A549 (cell line): ENCODE results near the gene KRTAP5-4. TPM values are rescaled to one million over a fixed set of nuclear protein-coding genes. Genes with fewer than 3 reads are reported as not detected.

ENCODE experiments used
- ATAC-seq, 2 experiments: fragments of 200-7000 bp in 1 of 2; fragments of >200 bp in 1 of 2; cut with Nextera tagmentation in 1 of 2; cut with Tn5 transposase in 1 of 2; 3 replicates each; pipeline versions ENCODE4 v1.8.0 to v1.9.1; 2018 to 2020; ENCODE audit warnings: mild to moderate bottlenecking in 1 of 2, moderate library complexity in 1 of 2
- CTCF ChIA-PET: fragments of 300-600 bp; sonication (Branson Sonifier 250); formaldehyde crosslinking; extraction: SDS; loops from one replicate; lab custom pipeline; 2021; ENCODE audit warnings: antibody characterized with exemption, inconsistent platforms; lab: Yijun Ruan, JAX
- POLR2A ChIA-PET: fragments of 350-600 bp; formaldehyde crosslinking; extraction: SDS; loops from one replicate; lab custom pipeline; 2021; ENCODE audit warnings: antibody characterized with exemption, inconsistent platforms; lab: Yijun Ruan, JAX
- DNase-seq, 2 experiments: peaks; one replicate each; pipeline versions ENCODE4 v3.0.0 to v3.0.0-alpha.2; 2011 to 2016; ENCODE audit warnings: low read depth in 1 of 2, low spot score in 1 of 2
- FAIRE-seq: peaks from 2 replicates; lab custom pipeline; 2011; peaks lifted over from hg19 to GRCh38; lab: Jason Lieb, UNC
- H3K27ac ChIP-seq, 2 experiments: fragments of >200 bp; sonication (Bioruptor Twin); formaldehyde crosslinking; 3 replicates each; pipeline ENCODE4 v1.5.1; 2016 to 2017
- H3K4me1 ChIP-seq: fragments of >200 bp; sonication (Bioruptor Twin); formaldehyde crosslinking; 3 replicates; pipeline ENCODE4 v1.6.1; 2016
- H3K4me2 ChIP-seq: fragments of >200 bp; sonication (Bioruptor Twin); formaldehyde crosslinking; 3 replicates; pipeline ENCODE4 v1.6.1; 2016
- H3K4me3 ChIP-seq: fragments of >200 bp; sonication (Bioruptor Twin); formaldehyde crosslinking; 3 replicates; pipeline ENCODE4 v1.5.1; 2016
- H3K9me3 ChIP-seq: fragments of >200 bp; sonication (Bioruptor Twin); formaldehyde crosslinking; 3 replicates; pipeline ENCODE4 v1.6.1; 2016
- BCL3 ChIP-seq: fragments of >200 bp; sonication (Bioruptor Twin); formaldehyde crosslinking; IDR thresholded peaks from 3 replicates; pipeline ENCODE4 v1.6.1; 2016
- CBX2 ChIP-seq: fragments of 200-600 bp; sonication (generic); IDR thresholded peaks from 2 replicates; pipeline ENCODE4 v1.6.1; 2016; ENCODE audit warnings: low read depth, mild to moderate bottlenecking, borderline replicate concordance
- CEBPB ChIP-seq, 2 experiments: fragments of >200 bp in 1 of 2; sonication (Bioruptor Twin) in 1 of 2; formaldehyde crosslinking in 1 of 2; IDR thresholded peaks; 2 replicates each; pipeline ENCODE4 v1.6.1; 2012 to 2016
- CHD2 ChIP-seq: fragments of 150-350 bp; IDR thresholded peaks from 2 replicates; pipeline ENCODE4 v1.6.1; 2014; ENCODE audit warnings: low read length; ENCODE audit not compliant: partially characterized antibody
- CHD4 ChIP-seq: fragments of 200-600 bp; sonication (generic); IDR thresholded peaks from 2 replicates; pipeline ENCODE4 v1.6.1; 2016; ENCODE audit warnings: antibody characterized with exemption, mild to moderate bottlenecking, borderline replicate concordance
- CTCF ChIP-seq: fragments of >200 bp; sonication (Bioruptor Twin); formaldehyde crosslinking; IDR thresholded peaks from 3 replicates; pipeline ENCODE4 v1.5.1; 2016
- EHF ChIP-seq: fragments of 250-450 bp; sonication (Bioruptor Pico); IDR thresholded peaks from 2 replicates; pipeline ENCODE4 v1.5.0; 2020; ENCODE audit warnings: mild to moderate bottlenecking
- EHMT2 ChIP-seq: fragments of 200-600 bp; sonication (generic); IDR thresholded peaks from 2 replicates; pipeline ENCODE4 v1.6.1; 2016; ENCODE audit warnings: antibody characterized with exemption, low read depth, mild to moderate bottlenecking, moderate library complexity
- EP300 ChIP-seq, 2 experiments: fragments of >200 bp; sonication (Bioruptor Twin); formaldehyde crosslinking; IDR thresholded peaks; 2 replicates in 1 of 2; 3 replicates in 1 of 2; pipeline ENCODE4 v1.6.1; 2016 to 2017
- FOSL2 ChIP-seq, 2 experiments: fragments of 450-650 bp in 1 of 2; fragments of >200 bp in 1 of 2; sonication (Bioruptor Twin) in 1 of 2; formaldehyde crosslinking; IDR thresholded peaks; 2 replicates each; pipeline versions ENCODE4 v1.5.0 to v1.6.1; 2016 to 2020; ENCODE audit warnings: mild to moderate bottlenecking in 1 of 2, moderate library complexity in 1 of 2
- HES2 ChIP-seq: fragments of >200 bp; sonication (Bioruptor Twin); formaldehyde crosslinking; IDR thresholded peaks from 2 replicates; pipeline ENCODE4 v1.6.1; 2016
- HMGXB4 ChIP-seq: fragments of 250-450 bp; sonication (Bioruptor Pico); IDR thresholded peaks from 2 replicates; pipeline ENCODE4 v1.5.0; 2021; ENCODE audit warnings: mild to moderate bottlenecking, moderate library complexity, borderline replicate concordance
- HOXB13 ChIP-seq: fragments of 250-450 bp; sonication (Bioruptor Pico); IDR thresholded peaks from 2 replicates; pipeline ENCODE4 v1.5.0; 2020; ENCODE audit warnings: low read depth, mild to moderate bottlenecking, moderate library complexity
- KDM5A ChIP-seq: fragments of 200-600 bp; sonication (generic); IDR thresholded peaks from 2 replicates; pipeline ENCODE4 v1.6.1; 2016; ENCODE audit warnings: antibody characterized with exemption, mild to moderate bottlenecking
- PHF8 ChIP-seq: fragments of 200-600 bp; sonication (generic); IDR thresholded peaks from 2 replicates; pipeline ENCODE4 v1.6.1; 2016; ENCODE audit warnings: low read depth, mild to moderate bottlenecking, antibody characterized with exemption, moderate library complexity, borderline replicate concordance
- POLR2AphosphoS2 ChIP-seq: conservative IDR thresholded peaks from 2 replicates; pipeline ENCODE4 v1.6.1; 2012; ENCODE audit warnings: low read length, improper control_type of control experiment, inconsistent platforms
- RARB ChIP-seq: fragments of 250-450 bp; sonication (Bioruptor Pico); IDR thresholded peaks from 2 replicates; pipeline ENCODE4 v1.8.0; 2021; ENCODE audit warnings: mild to moderate bottlenecking, moderate library complexity
- REST ChIP-seq: fragments of 200-600 bp; sonication (generic); IDR thresholded peaks from 2 replicates; pipeline ENCODE4 v1.6.1; 2016; ENCODE audit warnings: antibody characterized with exemption, mild to moderate bottlenecking, moderate library complexity
- RFX5 ChIP-seq: fragments of 450-650 bp; IDR thresholded peaks from 2 replicates; pipeline ENCODE4 v1.7.1; 2014; ENCODE audit warnings: antibody characterized with exemption, mild to moderate bottlenecking, moderate library complexity
- RNF2 ChIP-seq: fragments of 200-600 bp; sonication (generic); IDR thresholded peaks from 2 replicates; pipeline ENCODE4 v1.6.1; 2016; ENCODE audit warnings: low read depth, mild to moderate bottlenecking, antibody characterized with exemption, moderate library complexity, borderline replicate concordance
- TFCP2L1 ChIP-seq: fragments of 250-450 bp; sonication (Bioruptor Pico); IDR thresholded peaks from 2 replicates; pipeline ENCODE4 v1.5.0; 2021; ENCODE audit warnings: mild to moderate bottlenecking
- ZSCAN20 ChIP-seq: fragments of 250-450 bp; sonication (Bioruptor Pico); IDR thresholded peaks from 2 replicates; pipeline ENCODE4 v1.8.0; 2022; ENCODE audit warnings: mild to moderate bottlenecking, moderate library complexity
- WGBS: methylation state at CpG from one replicate; pipeline ENCODE4 v1.1.6; 2017; ENCODE audit errors: missing lambda C conversion rate; 5-methylcytosine and 5-hydroxymethylcytosine counted together
- polyA plus RNA-seq, 4 experiments: library from polyadenylated mRNA; depleted of rRNA in 3 of 4; stranded (reverse); fragments of >200 nt; fragmentation: RNase III in 1 of 4; extraction: RNeasy Plus Mini Kit Qiagen cat#74134 plus additional on column Dnase treatment in 1 of 4; gene quantifications; 2 replicates in 3 of 4; 3 replicates in 1 of 4; pipeline ENCODE4 v1.2.3, GENCODE V29; 2011 to 2017
- TF ChIP-seq, protein P1 (sequence below): fragments of 150-350 bp; IDR thresholded peaks from 2 replicates; pipeline ENCODE4 v1.6.1; 2014; ENCODE audit warnings: low read depth, mild to moderate bottlenecking, low read length

Gene KRTAP5-4
- polyA plus RNA-seq, 2 of the 4 experiments (the other 2 are of a cell fraction) = not detected

DNA sequence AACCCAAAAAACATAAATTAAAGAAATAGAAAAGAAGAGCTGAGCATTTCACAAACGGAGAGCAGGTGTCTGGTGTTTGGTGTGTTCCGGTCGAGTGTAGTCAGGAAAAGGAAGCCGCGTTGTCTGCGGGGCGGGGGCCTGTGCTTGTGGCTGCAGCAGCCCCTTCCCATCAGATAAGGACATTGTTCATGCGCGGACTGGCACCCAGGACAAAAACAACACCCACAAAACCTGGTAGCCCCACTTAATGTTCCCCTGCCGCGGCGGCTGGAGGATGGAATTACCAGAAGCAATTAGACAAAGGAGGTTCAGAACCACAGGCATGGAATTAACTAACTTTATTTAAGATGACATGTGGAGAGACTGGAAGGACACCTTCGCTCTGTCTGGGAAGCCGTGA, 37.6 kb upstream of the KRTAP5-4 start (continued):
- no peak for TF ChIP-seq REST

- TF ChIP-seq KDM5A (no peak), RFX5 (no peak), HMGXB4 (CRISPR knock-in tag) (no peak), PHF8 (no peak), TFCP2L1 (no peak), HOXB13 (CRISPR knock-in tag) (no peak), EP300 (IDR thresholded peaks at IDR 0.05) (no peak), EHF (CRISPR knock-in tag) (no peak), RNF2 (no peak), EHMT2 (no peak), CHD2 (no peak), BCL3 (no peak), POLR2AphosphoS2 (no peak)
- TF ChIP-seq, protein P1, sequence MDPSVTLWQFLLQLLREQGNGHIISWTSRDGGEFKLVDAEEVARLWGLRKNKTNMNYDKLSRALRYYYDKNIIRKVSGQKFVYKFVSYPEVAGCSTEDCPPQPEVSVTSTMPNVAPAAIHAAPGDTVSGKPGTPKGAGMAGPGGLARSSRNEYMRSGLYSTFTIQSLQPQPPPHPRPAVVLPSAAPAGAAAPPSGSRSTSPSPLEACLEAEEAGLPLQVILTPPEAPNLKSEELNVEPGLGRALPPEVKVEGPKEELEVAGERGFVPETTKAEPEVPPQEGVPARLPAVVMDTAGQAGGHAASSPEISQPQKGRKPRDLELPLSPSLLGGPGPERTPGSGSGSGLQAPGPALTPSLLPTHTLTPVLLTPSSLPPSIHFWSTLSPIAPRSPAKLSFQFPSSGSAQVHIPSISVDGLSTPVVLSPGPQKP = no peak
- WGBS = 50% methylated on average over 7 of the region's 7 CpGs
- no peak overlapping the region for H3K27ac ChIP-seq
- no peak for FAIRE-seq
- no peak for DNase-seq
- no peak for ATAC-seq
- H3K4me1 ChIP-seq = no peaks in the 10 kb centered on the region; the same call in 2 of the 3 replicates
- CTCF ChIA-PET = interaction anchor here (4.5 to 12.2 kb wide), 4 partner anchors 17 to 497 kb away, joined by 57 to 350 read pairs (median 128); partner anchors contain the start of genes INS and SYT8
- H3K4me3 ChIP-seq = no peak overlapping the region
- no peaks in the 10 kb centered on the region for H3K9me3 ChIP-seq
- POLR2A ChIA-PET = no interaction called here
- H3K4me2 ChIP-seq = no peak overlapping the region
Observed at GRCh38 chr11:1656670-1657069, 34.7 kb upstream of the KRTAP5-4 start.

- H3K27ac ChIP-seq = no peak overlapping the region
- no peak for FAIRE-seq
- WGBS = 49% methylated on average over 6 of the region's 9 CpGs
- ChIA-PET POLR2A (no interaction called here), CTCF (interaction anchor here (4.5 to 12.2 kb wide), 4 partner anchors 17 to 498 kb away, joined by 57 to 350 read pairs (median 128); partner anchors contain the start of genes INS and SYT8)
- H3K4me1 ChIP-seq = no peaks in the 10 kb centered on the region; the same call in 2 of the 3 replicates
- no peaks in the 10 kb centered on the region for H3K9me3 ChIP-seq
- DNase-seq = no peak
- no peak overlapping the region for H3K4me3 ChIP-seq
- ATAC-seq = no peak
- no peak overlapping the region for H3K4me2 ChIP-seq
- TF ChIP-seq CEBPB (IDR thresholded peaks at IDR 0.05) = no peak
- TF ChIP-seq, protein P1 = no peak
- TF ChIP-seq CBX2 = no peak
- TF ChIP-seq CTCF = no peak
- TF ChIP-seq RARB (CRISPR knock-in tag) = no peak
- TF ChIP-seq FOSL2 (IDR thresholded peaks at IDR 0.05) = no peak
- no peak for TF ChIP-seq FOSL2 (CRISPR knock-in tag; IDR thresholded peaks at IDR 0.05)
- TF ChIP-seq ZSCAN20 = no peak
- no peak for TF ChIP-seq HES2
- TF ChIP-seq CHD4 = no peak
Observed at GRCh38 chr11:1656061-1656441, 34.1 kb upstream of the KRTAP5-4 start.
